GM10248 (cell line): ENCODE data around the gene GABRB1.

Source experiments
- CTCF ChIA-PET: fragments of 300-600 bp; sonication (Branson Sonifier 250); formaldehyde crosslinking; extraction: SDS; loops from one replicate; lab custom pipeline; 2021; ENCODE audit warnings: antibody characterized with exemption; lab: Yijun Ruan, JAX
- POLR2A ChIA-PET: fragments of 350-650 bp; sonication (Branson Sonifier 250); formaldehyde crosslinking; extraction: SDS; loops from one replicate; lab custom pipeline; 2020; ENCODE audit warnings: antibody characterized with exemption; lab: Yijun Ruan, JAX
- DNase-seq: peaks from one replicate; pipeline ENCODE4 v3.0.0; 2012; ENCODE audit errors: extremely low spot score
- TF ChIP-seq, protein P1 (sequence below): IDR thresholded peaks from 2 replicates; pipeline ENCODE4 v1.5.1; 2012; ENCODE audit warnings: mild to moderate bottlenecking, low read depth; ENCODE audit errors: extremely low read depth, missing control alignments, control extremely low read depth

Gene GABRB1

DNA sequence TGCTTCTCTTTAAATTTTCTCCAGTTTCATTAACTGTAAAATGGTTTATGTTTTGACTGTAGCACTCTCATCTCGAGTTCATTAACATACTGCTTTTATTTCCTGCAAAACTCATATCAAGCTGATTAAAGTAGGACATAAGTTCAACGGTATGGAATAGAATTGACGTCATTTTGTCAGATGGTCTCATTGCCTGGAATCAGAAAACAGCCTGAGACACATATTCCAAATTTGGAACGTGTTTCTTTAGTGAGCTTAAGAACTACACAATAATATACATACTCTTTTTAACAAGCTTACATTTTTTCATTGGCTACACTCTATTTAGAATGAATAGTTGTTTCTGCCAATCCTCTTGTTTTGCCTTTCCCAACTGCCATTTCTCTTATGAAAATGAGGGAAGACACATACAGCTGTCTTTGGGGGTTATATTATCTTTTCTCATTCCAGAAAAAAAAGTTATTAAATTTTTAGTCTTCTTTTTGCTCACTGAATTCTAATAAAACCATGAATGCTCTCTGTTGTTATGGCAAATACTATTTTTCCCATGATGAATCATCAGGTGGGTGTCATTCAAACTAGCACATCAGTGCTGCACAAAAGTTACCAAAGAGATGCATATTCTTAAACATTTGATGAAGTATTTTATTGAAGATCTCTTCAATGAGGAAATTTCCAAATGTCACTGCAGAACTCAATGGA lies 162.8 kb downstream of the GABRB1 start:
- ChIA-PET CTCF (interaction anchor here (1.0 to 1.1 kb wide), 2 partner anchors 16 to 23 kb away, joined by 3 read pairs; no protein-coding TSS in a partner anchor), POLR2A (no interaction called here)
- no peak for DNase-seq
- TF ChIP-seq, protein P1, sequence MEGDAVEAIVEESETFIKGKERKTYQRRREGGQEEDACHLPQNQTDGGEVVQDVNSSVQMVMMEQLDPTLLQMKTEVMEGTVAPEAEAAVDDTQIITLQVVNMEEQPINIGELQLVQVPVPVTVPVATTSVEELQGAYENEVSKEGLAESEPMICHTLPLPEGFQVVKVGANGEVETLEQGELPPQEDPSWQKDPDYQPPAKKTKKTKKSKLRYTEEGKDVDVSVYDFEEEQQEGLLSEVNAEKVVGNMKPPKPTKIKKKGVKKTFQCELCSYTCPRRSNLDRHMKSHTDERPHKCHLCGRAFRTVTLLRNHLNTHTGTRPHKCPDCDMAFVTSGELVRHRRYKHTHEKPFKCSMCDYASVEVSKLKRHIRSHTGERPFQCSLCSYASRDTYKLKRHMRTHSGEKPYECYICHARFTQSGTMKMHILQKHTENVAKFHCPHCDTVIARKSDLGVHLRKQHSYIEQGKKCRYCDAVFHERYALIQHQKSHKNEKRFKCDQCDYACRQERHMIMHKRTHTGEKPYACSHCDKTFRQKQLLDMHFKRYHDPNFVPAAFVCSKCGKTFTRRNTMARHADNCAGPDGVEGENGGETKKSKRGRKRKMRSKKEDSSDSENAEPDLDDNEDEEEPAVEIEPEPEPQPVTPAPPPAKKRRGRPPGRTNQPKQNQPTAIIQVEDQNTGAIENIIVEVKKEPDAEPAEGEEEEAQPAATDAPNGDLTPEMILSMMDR = no peak

DNA sequence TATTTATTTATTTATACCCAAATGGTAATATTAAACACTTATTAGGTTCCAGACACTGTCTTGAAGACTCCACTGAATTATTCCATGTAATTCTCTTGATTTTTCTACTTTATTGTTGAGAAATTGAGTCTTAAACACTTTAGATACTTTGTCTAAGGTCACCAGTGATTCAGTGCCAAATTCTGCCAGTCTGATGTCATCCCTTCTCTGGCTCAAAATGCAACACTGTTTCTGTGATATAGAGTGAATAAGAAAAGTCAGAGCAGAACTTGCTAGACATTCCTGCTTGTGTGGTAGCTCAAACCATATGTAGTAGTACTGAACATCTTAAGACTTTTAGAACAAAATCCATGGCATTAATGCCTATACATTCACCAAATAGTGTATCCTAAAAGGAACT lies 164.3 kb downstream of the GABRB1 start:
- no peak for DNase-seq
- ChIA-PET POLR2A (no interaction called here), CTCF (no interaction called here)
- TF ChIP-seq, protein P1 = no peak

GRCh38 chr4:47198791-47199190 lies 167.4 kb downstream of the GABRB1 start:
- TF ChIP-seq, protein P1 = no peak
- ChIA-PET POLR2A (no interaction called here), CTCF (no interaction called here)
- DNase-seq = no peak

DNA sequence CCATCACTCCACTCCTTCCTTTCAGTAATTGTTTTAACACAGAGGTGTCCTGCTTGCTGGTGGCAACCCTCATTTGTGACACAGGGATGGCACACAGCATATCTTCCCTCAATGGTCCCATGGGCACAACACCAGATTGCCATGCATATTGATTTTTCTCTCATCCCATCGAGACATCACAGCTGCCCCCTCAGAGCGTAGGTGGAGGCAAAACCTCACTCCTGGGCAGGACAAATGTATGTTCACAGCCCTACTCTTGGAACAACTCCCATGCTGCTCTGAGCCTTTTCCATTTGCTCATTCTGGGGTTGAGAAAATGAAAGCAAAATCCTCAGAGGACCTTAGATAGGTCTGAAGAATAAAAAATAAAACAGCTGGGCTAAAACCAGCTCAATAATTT lies 172.2 kb downstream of the GABRB1 start:
- CTCF ChIA-PET = no interaction called here
- no peak for DNase-seq
- POLR2A ChIA-PET = no interaction called here
- TF ChIP-seq, protein P1 = no peak

- ChIA-PET POLR2A (no interaction called here), CTCF (no interaction called here)
- no peak for DNase-seq
- TF ChIP-seq, protein P1 = no peak
Observed at GRCh38 chr4:47207555-47207954, 176.2 kb downstream of the GABRB1 start.

GRCh38 chr4:47209833-47210232 lies 178.5 kb downstream of the GABRB1 start:
- DNase-seq = no peak
- ChIA-PET CTCF (interaction anchor here (0.7 to 2.6 kb wide), 6 partner anchors 9 to 88 kb away, joined by 3 to 9 read pairs (median 4); no protein-coding TSS in a partner anchor), POLR2A (no interaction called here)
- TF ChIP-seq, protein P1 = no peak
